GM13976 (cell line): ENCODE results near the gene CXCL9.

ENCODE experiments used
- DNase-seq: peaks from one replicate; pipeline ENCODE4 v3.0.0; 2012; ENCODE audit warnings: low spot score
- CTCF ChIP-seq: IDR thresholded peaks from 2 replicates; pipeline ENCODE4 v1.5.1; 2012; ENCODE audit warnings: borderline replicate concordance, mild to moderate bottlenecking; ENCODE audit not compliant: insufficient read depth; ENCODE audit errors: extremely low read depth, missing control alignments, control extremely low read depth
- in situ Hi-C: fragments of 300-500 bp; cut with MboI; formaldehyde crosslinking; loops from one replicate; pipeline ENCODE4 v1.12.0; 2022; ENCODE audit warnings: low sequenced_read_pairs, mixed read lengths, inconsistent platforms; ENCODE audit not compliant: unreplicated experiment

Gene CXCL9

GRCh38 chr4:76011700-76012387 is 4.5 kb upstream of the CXCL9 start:
- DNase-seq = peak; percentile 76
- no peak for TF ChIP-seq CTCF
- in situ Hi-C loops = no loop called here

- no peak for TF ChIP-seq CTCF
- in situ Hi-C loops = no loop called here
- no peak for DNase-seq
Observed at GRCh38 chr4:76011018-76011670, 3.8 kb upstream of the CXCL9 start.

- in situ Hi-C loops = no loop called here
- no peak for DNase-seq
Observed at GRCh38 chr4:76010576-76010975, 3.3 kb upstream of the CXCL9 start.

GRCh38 chr4:76009311-76009710 is 2.0 kb upstream of the CXCL9 start:
- TF ChIP-seq CTCF = no peak
- no peak for DNase-seq
- in situ Hi-C loops = no loop called here

More at GRCh38 chr4:76010576-76010975, 3.3 kb upstream of the CXCL9 start:
- TF ChIP-seq CTCF = no peak

- in situ Hi-C loops = loop anchor here (5.0 kb wide), 1 partner anchor 64 kb away; no protein-coding TSS in a partner anchor
- TF ChIP-seq CTCF = no peak
- no peak for DNase-seq
Observed at GRCh38 chr4:76003620-76004019, 3.7 kb downstream of the CXCL9 start.

- in situ Hi-C loops = loop anchor here (5.0 kb wide), 1 partner anchor 64 kb away; no protein-coding TSS in a partner anchor
- no peak for TF ChIP-seq CTCF
Observed at GRCh38 chr4:76003035-76003434, 4.3 kb downstream of the CXCL9 start.

More at GRCh38 chr4:76003035-76003434, 4.3 kb downstream of the CXCL9 start:
- no peak for DNase-seq
